NCI-H460 (cell line): ENCODE results near the gene DCST1. TPM values are rescaled to one million over a fixed set of nuclear protein-coding genes. Genes with fewer than 3 reads are reported as not detected.

Experiments
- DNase-seq: peaks from one replicate; pipeline ENCODE4 v3.0.0-alpha.2; 2016; ENCODE audit warnings: low read depth; ENCODE audit errors: extremely low read depth
- total RNA-seq: library from RNA; depleted of rRNA; stranded (reverse); fragments of >200 nt; shearing (Covaris generic); gene quantifications from 2 replicates; pipeline ENCODE4 v1.2.3, GENCODE V29; 2014; rRNA removed

DCST1 gene
- total RNA-seq, 1 experiment from 2014 or later, result not detected

DNA sequence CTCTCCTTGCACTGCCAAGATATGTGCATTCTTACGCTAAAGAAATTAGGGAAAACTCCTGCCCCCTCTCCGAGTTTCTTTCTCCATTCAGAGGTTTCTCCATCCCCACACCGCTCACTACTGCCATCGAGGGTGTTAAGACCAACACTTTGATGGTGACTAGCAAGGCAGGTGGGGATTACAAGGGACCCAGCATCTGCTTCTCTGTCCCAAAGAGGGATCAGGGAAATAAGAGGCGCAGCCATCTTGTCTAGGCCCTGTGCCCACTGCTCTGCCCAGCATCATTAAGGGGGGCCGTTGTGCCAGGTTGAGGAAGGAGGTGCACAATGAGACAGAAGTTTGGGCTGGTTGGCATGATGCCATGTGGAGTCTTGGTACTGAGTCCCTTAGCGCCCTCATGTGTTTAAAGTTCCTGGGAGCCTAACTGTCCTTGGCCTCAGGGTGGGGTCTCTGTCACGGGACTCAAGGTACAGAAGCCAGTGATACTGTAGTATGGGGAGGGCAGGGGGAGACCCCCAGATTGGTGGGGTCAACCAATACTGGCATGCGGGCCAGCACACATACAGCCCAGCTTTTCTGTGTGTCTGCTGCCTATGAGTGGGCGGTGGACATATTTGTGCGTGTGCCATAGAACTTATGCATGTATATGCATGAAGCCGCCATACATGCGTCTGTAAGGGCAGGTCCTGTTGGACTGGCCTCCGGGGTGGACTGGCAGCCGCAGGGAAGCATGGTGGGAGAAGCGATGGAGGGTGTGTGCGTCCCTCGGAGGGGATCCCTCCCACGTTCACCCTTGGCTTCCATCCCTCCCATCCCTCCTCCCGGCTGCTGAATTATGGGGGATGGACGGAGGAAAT, 50.5 kb downstream of the DCST1 start:
- peak; percentile 74 for DNase-seq

DNA sequence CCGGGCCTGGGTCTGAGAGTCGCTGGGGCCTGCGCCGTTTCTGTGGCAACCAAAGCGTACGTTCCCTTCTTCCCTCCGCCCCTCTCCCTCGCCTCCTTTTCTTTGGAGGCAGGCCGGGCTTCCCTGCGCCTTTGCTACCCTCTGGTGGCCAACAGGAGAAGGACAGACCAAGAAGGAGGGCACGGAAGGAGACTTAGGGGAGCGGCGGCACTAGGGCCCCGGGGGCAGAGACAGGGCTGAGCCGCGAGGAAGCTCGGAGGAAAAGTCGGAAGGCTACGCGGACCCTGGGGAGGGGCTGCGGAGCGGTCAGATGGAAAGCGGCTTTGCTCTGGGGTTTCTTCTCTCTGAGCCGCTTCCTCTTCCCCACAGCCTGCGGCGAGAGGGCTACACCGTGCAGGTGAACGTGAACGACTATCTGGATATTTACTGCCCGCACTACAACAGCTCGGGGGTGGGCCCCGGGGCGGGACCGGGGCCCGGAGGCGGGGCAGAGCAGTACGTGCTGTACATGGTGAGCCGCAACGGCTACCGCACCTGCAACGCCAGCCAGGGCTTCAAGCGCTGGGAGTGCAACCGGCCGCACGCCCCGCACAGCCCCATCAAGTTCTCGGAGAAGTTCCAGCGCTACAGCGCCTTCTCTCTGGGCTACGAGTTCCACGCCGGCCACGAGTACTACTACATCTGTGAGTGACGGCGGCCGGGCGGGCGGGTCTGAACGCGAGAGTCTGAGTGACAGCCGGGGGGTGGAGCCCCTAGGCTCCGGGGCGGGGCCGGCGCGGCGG, 51.3 kb downstream of the DCST1 start:
- DNase-seq, result peak; percentile 98

DNA sequence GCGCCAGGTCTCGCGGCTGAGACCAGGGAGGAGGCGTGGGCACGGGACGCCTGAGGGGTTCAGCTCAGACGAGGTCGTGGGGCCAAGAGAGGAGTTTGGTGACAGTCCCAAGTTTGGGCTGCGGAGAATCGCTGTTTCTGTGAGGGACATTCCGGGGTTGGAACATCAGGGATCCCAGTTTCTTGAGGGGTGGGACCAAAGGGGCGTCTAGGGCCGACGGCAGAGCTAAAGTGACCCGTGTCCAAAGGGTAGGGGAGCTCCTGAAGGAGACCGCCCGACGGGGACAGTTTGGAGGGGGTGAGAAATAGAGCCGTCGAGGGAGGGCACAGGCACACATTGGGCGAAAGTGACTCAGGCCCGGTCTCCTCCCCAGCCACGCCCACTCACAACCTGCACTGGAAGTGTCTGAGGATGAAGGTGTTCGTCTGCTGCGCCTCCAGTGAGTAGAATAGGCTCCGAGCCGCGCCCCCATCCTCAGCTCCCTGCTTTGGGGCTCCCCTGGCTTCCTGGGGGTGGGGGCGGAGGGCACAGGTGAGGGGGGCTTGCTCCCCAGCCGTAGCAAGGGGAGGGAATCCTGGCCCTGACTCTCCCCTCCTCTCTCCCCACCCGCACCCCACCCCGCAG, 52.0 kb downstream of the DCST1 start:
- peak; percentile 52 for DNase-seq

GRCh38 chr1:155086128-155086741, 52.6 kb downstream of the DCST1 start:
- DNase-seq, result peak; percentile 52

DNA sequence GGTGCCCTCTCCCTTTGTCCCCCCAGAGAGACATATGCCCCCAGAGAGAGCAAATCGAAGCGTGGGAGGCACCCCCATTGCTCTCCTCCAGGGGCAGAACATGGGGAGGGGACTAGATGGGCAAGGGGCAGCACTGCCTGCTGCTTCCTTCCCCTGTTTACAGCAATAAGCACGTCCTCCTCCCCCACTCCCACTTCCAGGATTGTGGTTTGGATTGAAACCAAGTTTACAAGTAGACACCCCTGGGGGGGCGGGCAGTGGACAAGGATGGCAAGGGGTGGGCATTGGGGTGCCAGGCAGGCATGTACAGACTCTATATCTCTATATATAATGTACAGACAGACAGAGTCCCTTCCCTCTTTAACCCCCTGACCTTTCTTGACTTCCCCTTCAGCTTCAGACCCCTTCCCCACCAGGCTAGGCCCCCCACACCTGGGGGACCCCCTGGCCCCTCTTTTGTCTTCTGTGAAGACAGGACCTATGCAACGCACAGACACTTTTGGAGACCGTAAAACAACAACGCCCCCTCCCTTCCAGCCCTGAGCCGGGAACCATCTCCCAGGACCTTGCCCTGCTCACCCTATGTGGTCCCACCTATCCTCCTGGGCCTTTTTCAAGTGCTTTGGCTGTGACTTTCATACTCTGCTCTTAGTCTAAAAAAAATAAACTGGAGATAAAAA, 53.4 kb downstream of the DCST1 start:
- DNase-seq, result no peak

GRCh38 chr1:155091071-155092051, 57.7 kb downstream of the DCST1 start:
- DNase-seq, result peak; percentile 80

DNA sequence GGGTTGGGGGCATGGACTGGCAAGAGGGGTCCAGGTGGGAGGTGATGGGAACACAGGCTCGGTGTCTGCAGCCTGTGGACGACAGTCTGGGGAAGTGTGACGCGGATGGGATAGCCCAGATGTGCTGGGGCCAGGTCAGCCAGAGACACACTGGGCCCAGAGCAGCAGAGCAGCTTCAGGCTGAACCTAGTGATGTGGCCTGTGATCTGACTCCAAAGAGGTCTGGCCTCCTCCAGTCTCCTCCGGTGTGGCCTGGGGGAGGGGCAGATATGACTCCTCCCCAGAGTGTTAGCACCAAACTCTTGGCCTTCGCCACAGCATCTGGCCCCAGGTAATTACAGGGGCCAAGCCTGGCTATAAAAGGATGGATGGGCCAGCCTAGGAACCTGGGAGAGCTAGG, 58.5 kb downstream of the DCST1 start:
- no peak for DNase-seq

GRCh38 chr1:155092641-155093040, 59.0 kb downstream of the DCST1 start:
- DNase-seq, result no peak

DNA sequence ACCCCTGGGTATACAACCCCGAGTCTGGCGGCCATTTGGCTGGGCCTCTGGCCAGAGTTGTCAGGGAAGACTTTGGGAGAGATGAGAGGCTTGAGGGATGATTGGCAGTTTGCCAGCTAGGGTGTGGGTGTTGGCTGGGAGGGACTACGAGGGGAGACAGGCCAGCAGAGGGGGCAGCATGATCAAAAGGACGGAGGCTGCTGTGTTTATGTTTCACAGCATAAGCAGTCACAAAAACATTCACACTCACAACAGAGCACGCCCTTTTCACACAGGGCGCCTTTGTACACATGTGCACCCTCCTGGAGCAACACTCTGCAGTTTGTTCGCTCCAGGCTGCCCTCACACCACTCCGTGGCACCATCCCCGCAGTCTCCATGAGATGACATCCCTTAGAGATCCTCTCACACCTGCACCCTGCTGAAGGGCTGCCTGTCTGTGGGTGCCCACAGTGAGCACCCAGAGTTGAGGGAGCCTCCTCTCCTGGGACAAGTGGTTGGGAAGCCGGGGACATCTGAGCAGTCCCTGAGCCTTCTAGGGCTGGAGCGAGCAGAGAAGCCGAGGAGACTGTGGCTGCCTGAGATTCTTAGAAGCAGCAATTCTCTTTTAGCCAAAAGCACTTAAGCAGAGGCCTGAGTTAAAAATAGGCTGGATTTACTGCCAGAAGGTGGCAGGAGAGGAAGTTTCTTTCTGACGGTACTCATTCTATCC, 60.4 kb downstream of the DCST1 start:
- DNase-seq, result peak; percentile 61

GRCh38 chr1:155094622-155094948, 61.0 kb downstream of the DCST1 start:
- DNase-seq, result no peak

DNA sequence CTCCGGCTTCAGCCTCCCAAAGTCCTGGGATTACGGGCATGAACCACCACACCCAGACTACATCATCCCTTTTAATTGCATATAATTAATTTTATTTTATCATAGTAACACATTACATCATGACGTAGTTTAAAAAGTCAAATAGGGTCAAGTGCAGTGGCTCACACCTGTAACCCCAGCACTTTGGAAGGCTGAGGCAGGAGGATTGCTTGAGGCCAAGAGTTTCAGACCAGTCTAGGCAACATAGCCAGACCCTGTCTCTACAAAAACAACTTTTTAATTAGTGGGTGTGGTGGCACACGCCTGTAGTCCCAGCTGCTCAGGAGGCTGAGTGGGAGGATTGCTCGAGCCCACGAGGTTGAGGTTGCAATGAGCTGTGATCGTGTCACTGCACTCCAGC, 65.7 kb downstream of the DCST1 start:
- DNase-seq, result no peak

Other genes starting within 250 kb of the DCST1 start
- 0.40 and 0.61 TPM in 2 replicates for gene KCNN3, start 163.5 kb upstream of the DCST1 start, total RNA-seq
- 9.7 and 14.0 TPM in 2 replicates for gene PMVK, start 97.1 kb upstream of the DCST1 start, total RNA-seq
- gene PBXIP1, start 77.7 kb upstream of the DCST1 start, total RNA-seq, result 24.7 and 25.6 TPM in 2 replicates
- 33.5 and 34.0 TPM in 2 replicates for gene PYGO2, start 72.0 kb upstream of the DCST1 start, total RNA-seq
- 382 and 411 TPM in 2 replicates for gene SHC1, start 63.1 kb upstream of the DCST1 start, total RNA-seq
- gene CKS1B, start 59.1 kb upstream of the DCST1 start, total RNA-seq, result 585 and 634 TPM in 2 replicates
- gene FLAD1, start 50.5 kb upstream of the DCST1 start, total RNA-seq, result 60.4 and 68.0 TPM in 2 replicates
- 0.84 TPM in 1 of 2 replicates, not detected in the other for gene LENEP, start 40.2 kb upstream of the DCST1 start, total RNA-seq
- gene ZBTB7B, start 31.0 kb upstream of the DCST1 start, total RNA-seq, result 52.8 and 68.3 TPM in 2 replicates
- 0.45 and 1.6 TPM in 2 replicates for gene DCST2, start within 50 bp of the DCST1 start, total RNA-seq
- gene ADAM15, start 17.5 kb downstream of the DCST1 start, total RNA-seq, result 216 and 231 TPM in 2 replicates
- 12.1 TPM in 2 replicates for gene EFNA4, start 29.9 kb downstream of the DCST1 start, total RNA-seq
- 10.1 and 12.6 TPM in 2 replicates for gene EFNA3, start 45.0 kb downstream of the DCST1 start, total RNA-seq
- 18.1 and 22.3 TPM in 2 replicates for gene EFNA1, start 94.1 kb downstream of the DCST1 start, total RNA-seq
- 49.7 and 53.4 TPM in 2 replicates for gene SLC50A1, start 102.0 kb downstream of the DCST1 start, total RNA-seq
- 49.8 and 50.9 TPM in 2 replicates for gene DPM3, start 106.7 kb downstream of the DCST1 start, total RNA-seq
- gene KRTCAP2, start 139.5 kb downstream of the DCST1 start, total RNA-seq, result 454 and 476 TPM in 2 replicates
- gene TRIM46, start 140.0 kb downstream of the DCST1 start, total RNA-seq, result 0.27 and 0.43 TPM in 2 replicates
- 18.0 and 19.5 TPM in 2 replicates for gene THBS3, start 174.1 kb downstream of the DCST1 start, total RNA-seq
- 69.7 and 72.8 TPM in 2 replicates for gene MTX1, start 174.9 kb downstream of the DCST1 start, total RNA-seq
- 12.6 and 16.6 TPM in 2 replicates for gene ENTREP3, start 221.7 kb downstream of the DCST1 start, total RNA-seq
- gene SCAMP3, start 228.5 kb downstream of the DCST1 start, total RNA-seq, result 116 and 121 TPM in 2 replicates
- 37.3 and 48.3 TPM in 2 replicates for gene CLK2, start 239.7 kb downstream of the DCST1 start, total RNA-seq
- 1.4 and 1.6 TPM in 2 replicates for gene HCN3, start 243.6 kb downstream of the DCST1 start, total RNA-seq